Esophagus (tissue), 2 donors: Measurements from ENCODE around the gene TMSB15C. TPM values are rescaled to one million over a fixed set of nuclear protein-coding genes. Genes with fewer than 3 reads are reported as not detected.
"Not testable (repeated sequence)": the region's sequence is repeated elsewhere in the genome, so short reads cannot be mapped to it uniquely, and the experiment has no call there.

ENCODE experiments used
- H3K27ac ChIP-seq, 2 donors: one replicate each; pipeline ENCODE4 v1.5.1; 2013; ENCODE audit warnings: low read depth in 2 of 2, mild to moderate bottlenecking in 2 of 2, inconsistent platforms in 1 of 2, low read length in 1 of 2, moderate library complexity in 1 of 2
- H3K27me3 ChIP-seq, 2 donors: one replicate each; pipeline ENCODE4 v1.6.1; 2013; ENCODE audit warnings: low read length in 2 of 2, control low read depth in 1 of 2, mild to moderate bottlenecking in 1 of 2; ENCODE audit not compliant: insufficient read depth in 2 of 2, control insufficient read depth in 1 of 2
- H3K36me3 ChIP-seq, 2 donors: one replicate each; pipeline ENCODE4 v1.6.1; 2013; ENCODE audit warnings: low read length in 1 of 2; ENCODE audit not compliant: control insufficient read depth in 2 of 2, insufficient read depth in 2 of 2
- H3K4me1 ChIP-seq, 2 donors: one replicate each; pipeline ENCODE4 v1.6.1; 2013; ENCODE audit warnings: low read length in 1 of 2; ENCODE audit not compliant: control insufficient read depth in 2 of 2, insufficient read depth in 2 of 2
- H3K4me3 ChIP-seq, 2 donors: one replicate each; pipeline ENCODE4 v1.5.1; 2013; ENCODE audit warnings: low read length in 2 of 2, mild to moderate bottlenecking in 2 of 2, low read depth in 1 of 2, moderate library complexity in 1 of 2
- H3K9me3 ChIP-seq, 2 donors: one replicate each; pipeline ENCODE4 v1.6.1; 2013; ENCODE audit warnings: mild to moderate bottlenecking in 2 of 2, low read depth in 1 of 2, low read length in 1 of 2, moderate library complexity in 1 of 2; ENCODE audit not compliant: control insufficient read depth in 2 of 2, insufficient read depth in 1 of 2
- WGBS, 2 donors: extraction: QIAGEN DNeasy Blood & Tissue Kit; methylation state at CpG; one replicate each; pipeline ENCODE4 v1.1.7; 2013; 5-methylcytosine and 5-hydroxymethylcytosine counted together
- polyA plus RNA-seq, 2 donors: library from polyadenylated mRNA; stranded (reverse); fragments of 200-250 nt; gene quantifications; one replicate each; pipeline ENCODE4 v1.2.3, GENCODE V29; 2013
- donor health status: healthy with polysubstance abuse.
- donor health status: Bipolar disorder and iron deficiency.

TMSB15C gene
- under 1 TPM; 0.24 to 0.28 TPM for polyA plus RNA-seq

DNA sequence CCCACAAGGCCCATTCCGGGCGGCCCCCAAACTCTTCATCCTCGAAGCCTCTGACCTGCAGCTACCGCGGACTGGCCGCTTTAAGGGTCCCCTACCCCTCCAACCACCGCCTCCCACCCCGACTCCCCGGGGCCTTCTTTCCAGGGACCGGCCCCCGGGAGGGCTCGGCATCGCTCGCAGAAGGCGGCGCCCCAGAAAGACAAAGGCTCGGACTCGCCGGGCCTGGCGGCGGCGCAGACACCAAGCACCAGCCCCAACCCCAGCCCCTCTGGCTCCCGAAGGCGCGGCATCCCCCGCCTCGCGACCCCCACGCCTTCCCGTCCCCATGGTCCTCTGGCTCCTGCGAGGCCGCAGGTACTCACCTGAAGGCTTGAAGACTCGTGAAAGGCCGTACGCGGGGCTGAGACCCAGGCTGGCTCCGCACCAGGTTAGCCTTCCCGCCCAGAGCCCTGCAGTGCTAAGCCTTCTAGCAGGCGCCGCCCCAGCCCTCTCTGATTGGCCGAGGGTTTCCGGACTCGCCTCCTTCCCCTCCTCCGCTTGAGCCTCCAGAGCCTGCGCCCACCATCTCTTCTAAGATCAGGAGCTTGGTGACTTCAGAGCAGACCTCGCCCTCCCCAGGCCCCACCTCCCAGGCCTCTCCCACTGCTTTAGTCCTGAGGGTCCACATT is at the start of gene TMSB15C:
TMSB15C (minus strand) TSS at position 459 of the 668 bp plus-strand sequence.
- no CpG with 5 or more reads among the region's 46 CpGs for WGBS, 2 donors
- H3K27ac ChIP-seq, H3K9me3 ChIP-seq, H3K36me3 ChIP-seq, H3K4me1 ChIP-seq, H3K27me3 ChIP-seq, H3K4me3 ChIP-seq: not testable (repeated sequence)

DNA sequence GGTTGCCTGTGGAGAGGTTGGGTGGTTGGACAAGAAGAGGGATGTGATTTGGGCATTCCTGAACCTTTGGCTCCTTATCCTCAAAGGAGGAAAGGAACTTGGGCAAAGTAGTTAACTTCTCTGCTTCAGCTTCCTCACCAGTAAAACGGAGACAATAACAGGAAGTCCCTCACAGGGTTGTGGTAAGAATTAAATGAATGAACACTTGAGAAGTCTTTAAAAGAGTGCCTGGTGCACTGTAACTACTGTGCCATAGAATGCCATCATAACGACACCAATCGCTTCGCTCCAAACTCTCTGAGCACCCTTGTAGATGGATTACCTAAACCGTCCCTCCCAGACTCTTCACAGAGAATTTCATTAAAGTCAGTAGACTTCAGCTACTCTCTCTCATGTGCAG is 46.8 kb upstream of the TMSB15C start:
- H3K9me3 ChIP-seq = no peaks in the 10 kb centered on the region
- no peaks in the 10 kb centered on the region for H3K36me3 ChIP-seq
- no peaks in the 10 kb centered on the region for H3K4me1 ChIP-seq
- no peak overlapping the region for H3K4me3 ChIP-seq
- H3K27ac ChIP-seq = no peak overlapping the region
- H3K27me3 ChIP-seq = peaks cover 0 to under 1% of the 10 kb centered on the region in 2 donors
- 58% methylated on average over 5 of the region's 5 CpGs for WGBS, 2 donors

- H3K27ac ChIP-seq = no peak overlapping the region
- WGBS, 2 donors = 79 to 89% methylated on average over 1 of the region's 1 CpG
- no peak overlapping the region for H3K4me3 ChIP-seq
- H3K27me3 ChIP-seq = peaks cover 0 to 3% of the 10 kb centered on the region in 2 donors
- H3K36me3 ChIP-seq = no peaks in the 10 kb centered on the region
- no peaks in the 10 kb centered on the region for H3K4me1 ChIP-seq
- no peaks in the 10 kb centered on the region for H3K9me3 ChIP-seq
Observed at GRCh38 chrX:104118765-104119164, 42.7 kb upstream of the TMSB15C start.

- Histone ChIP-seq H3K4me3 (no peak overlapping the region), H3K36me3 (no peaks in the 10 kb centered on the region), H3K9me3 (no peaks in the 10 kb centered on the region), H3K27me3 (peaks cover 0 to 3% of the 10 kb centered on the region in 2 donors), H3K4me1 (no peaks in the 10 kb centered on the region), H3K27ac (no peak overlapping the region)
Observed at GRCh38 chrX:104117759-104118158, 41.7 kb upstream of the TMSB15C start.

DNA sequence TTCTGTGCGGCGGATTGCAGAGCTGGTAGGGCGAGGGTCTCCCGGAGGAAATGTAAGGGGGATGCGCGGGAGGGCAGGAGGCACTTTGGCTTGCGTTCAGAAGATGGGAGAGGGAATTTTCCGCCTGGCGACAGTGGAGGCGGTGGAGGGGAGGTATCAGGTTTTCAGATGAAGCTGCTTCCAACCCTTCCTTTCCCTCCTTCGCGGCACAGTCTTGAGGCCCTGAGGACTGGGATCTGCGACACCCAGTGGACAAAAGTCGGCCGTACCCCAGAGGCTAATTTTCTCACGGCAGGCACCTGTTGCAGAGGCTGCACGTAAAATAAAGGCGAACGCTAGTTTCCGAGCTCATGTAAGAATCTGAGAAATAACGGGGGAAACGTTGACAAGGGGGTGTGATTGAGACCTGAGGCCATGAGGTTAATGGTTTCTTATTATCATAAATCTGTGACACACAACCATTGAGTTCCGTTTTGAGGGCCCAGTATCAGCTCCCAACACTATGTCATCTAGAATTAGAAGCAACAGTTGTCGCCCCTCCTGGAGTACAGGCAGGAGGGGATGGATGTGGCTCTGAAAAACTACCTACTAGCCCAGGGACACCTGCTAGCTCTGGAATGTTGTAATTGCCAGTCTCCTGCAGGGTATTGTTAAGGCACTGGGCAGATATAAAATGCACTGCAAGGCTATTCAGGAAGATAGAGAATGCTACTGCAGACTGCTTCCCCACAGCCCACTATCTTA is 37.4 kb upstream of the TMSB15C start:
- no peaks in the 10 kb centered on the region for H3K36me3 ChIP-seq
- 6 to 26% methylated on average over 24 of the region's 24 CpGs for WGBS, 2 donors
- peak overlapping the region; percentile 35 to 44 for H3K4me3 ChIP-seq
- peaks cover 0 to 4% of the 10 kb centered on the region in 2 donors for H3K9me3 ChIP-seq
- H3K4me1 ChIP-seq = no peaks in the 10 kb centered on the region
- H3K27me3 ChIP-seq = peaks cover 0 to 8% of the 10 kb centered on the region in 2 donors
- H3K27ac ChIP-seq = peak overlapping the region in 1 of 2 donors; percentile 47

- Histone ChIP-seq H3K4me3 (peak within 1 kb of the TSS; percentile 44 to 51), H3K36me3 (no peaks in the 10 kb centered on the region), H3K27ac (peak within 1 kb of the TSS; percentile 47 to 67), H3K27me3 (peaks cover 0 to 6% of the 10 kb centered on the region in 2 donors), H3K4me1 (no peaks in the 10 kb centered on the region), H3K9me3 (peaks cover 0 to 4% of the 10 kb centered on the region in 2 donors)
- 1 to 30% methylated on average over 52 to 67 of the region's 67 CpGs for WGBS, 2 donors
Observed at GRCh38 chrX:104112326-104112951, 36.4 kb upstream of the TMSB15C start, which contains the start of gene ZCCHC18. ZCCHC18 (plus strand) TSS chrX:104112523; CDS start chrX:104114112, 1,589 bp downstream.

DNA sequence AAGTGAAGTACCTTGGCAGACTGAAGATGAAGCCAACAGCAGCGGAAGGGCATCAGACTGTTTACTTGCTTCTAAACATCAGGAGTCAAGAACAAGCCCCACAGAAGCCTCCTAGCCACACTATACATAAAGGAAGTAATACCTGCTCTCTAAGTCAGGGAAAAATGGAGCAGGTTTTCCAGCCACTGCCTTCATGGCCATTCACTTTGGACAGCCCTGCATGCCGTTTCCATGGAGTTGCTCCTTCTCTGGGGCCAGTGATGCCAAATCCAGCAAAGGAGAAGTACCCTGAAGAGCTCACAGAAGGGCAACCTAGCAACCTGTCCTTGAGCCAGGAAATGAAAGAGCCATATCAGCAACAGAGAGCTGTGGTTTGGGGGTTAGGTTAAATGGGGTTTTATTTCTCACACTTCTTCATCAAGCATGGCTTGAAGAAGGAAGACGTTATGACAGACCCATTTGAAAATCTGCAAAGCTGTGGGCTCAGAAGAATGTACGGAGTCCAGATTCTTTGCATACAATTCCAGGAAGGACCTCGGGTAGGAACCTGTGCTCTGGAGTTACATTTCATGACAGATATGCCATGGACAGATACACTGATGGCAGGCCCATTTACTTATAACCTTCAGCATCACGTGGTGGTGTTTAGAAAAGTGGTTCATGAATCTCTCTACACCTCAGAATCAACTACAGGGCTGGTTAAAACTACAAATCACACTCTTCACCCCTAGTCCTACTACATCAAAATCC is 34.6 kb upstream of the TMSB15C start:
- H3K4me3 ChIP-seq, H3K4me1 ChIP-seq, H3K36me3 ChIP-seq, H3K9me3 ChIP-seq, H3K27ac ChIP-seq: not testable (repeated sequence)
- 54 to 65% methylated on average over 6 of the region's 6 CpGs for WGBS, 2 donors
- H3K27me3 ChIP-seq = peaks cover 0 to 11% of the 10 kb centered on the region in 2 donors

DNA sequence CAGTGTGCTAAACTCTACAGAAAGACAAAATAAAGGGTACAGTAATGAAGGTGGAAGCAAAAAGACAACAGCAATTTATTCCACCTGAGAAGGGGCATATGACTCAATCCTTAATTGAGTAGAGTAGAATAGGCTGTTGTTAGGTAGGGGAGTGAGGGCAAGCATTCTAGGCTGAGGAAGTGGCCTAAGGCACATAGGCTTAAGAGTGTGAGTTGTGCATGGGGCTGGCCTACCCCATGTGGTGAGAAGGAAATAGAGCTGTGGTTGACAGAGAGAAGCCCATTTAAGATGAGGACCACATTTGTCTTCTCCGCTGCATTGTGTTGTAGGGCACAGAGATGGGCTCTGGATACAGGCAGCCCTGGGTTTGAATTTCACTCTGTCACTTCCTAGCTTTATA is 32.9 kb upstream of the TMSB15C start:
- H3K27ac ChIP-seq = no peak overlapping the region
- H3K4me1 ChIP-seq = no peaks in the 10 kb centered on the region
- 63 to 100% methylated on average over 1 of the region's 1 CpG for WGBS, 2 donors
- peaks cover 0 to 4% of the 10 kb centered on the region in 2 donors for H3K9me3 ChIP-seq
- peaks cover 0 to 11% of the 10 kb centered on the region in 2 donors for H3K27me3 ChIP-seq
- H3K4me3 ChIP-seq = no peak overlapping the region
- no peaks in the 10 kb centered on the region for H3K36me3 ChIP-seq
